PC-9 (cell line): ENCODE measurements around the gene TAS2R20.

Source experiments
- EZH2 ChIP-seq: fragments of 200-600 bp; sonication (generic); IDR thresholded peaks from 2 replicates; pipeline ENCODE4 v1.8.0; 2017; ENCODE audit warnings: antibody characterized with exemption, low read depth
- TF ChIP-seq, protein P1 (sequence below): fragments of 200-600 bp; sonication (generic); conservative IDR thresholded peaks from 2 replicates; pipeline ENCODE4 v1.6.1; 2017; ENCODE audit warnings: mixed run types, antibody characterized with exemption, mild to moderate bottlenecking, moderate library complexity

- TF ChIP-seq, protein P1, sequence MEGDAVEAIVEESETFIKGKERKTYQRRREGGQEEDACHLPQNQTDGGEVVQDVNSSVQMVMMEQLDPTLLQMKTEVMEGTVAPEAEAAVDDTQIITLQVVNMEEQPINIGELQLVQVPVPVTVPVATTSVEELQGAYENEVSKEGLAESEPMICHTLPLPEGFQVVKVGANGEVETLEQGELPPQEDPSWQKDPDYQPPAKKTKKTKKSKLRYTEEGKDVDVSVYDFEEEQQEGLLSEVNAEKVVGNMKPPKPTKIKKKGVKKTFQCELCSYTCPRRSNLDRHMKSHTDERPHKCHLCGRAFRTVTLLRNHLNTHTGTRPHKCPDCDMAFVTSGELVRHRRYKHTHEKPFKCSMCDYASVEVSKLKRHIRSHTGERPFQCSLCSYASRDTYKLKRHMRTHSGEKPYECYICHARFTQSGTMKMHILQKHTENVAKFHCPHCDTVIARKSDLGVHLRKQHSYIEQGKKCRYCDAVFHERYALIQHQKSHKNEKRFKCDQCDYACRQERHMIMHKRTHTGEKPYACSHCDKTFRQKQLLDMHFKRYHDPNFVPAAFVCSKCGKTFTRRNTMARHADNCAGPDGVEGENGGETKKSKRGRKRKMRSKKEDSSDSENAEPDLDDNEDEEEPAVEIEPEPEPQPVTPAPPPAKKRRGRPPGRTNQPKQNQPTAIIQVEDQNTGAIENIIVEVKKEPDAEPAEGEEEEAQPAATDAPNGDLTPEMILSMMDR = no peak
- no peak for TF ChIP-seq EZH2
These were observed 16.1 kb upstream of the TAS2R20 start for GRCh38 chr12:11014234-11014633.
